ENCODE data around the gene SCGN. TPM values are rescaled to one million over a fixed set of nuclear protein-coding genes. Genes with fewer than 3 reads are reported as not detected.

The SCGN gene
- total RNA-seq, 2 experiments from 2014 or later, result not detected

DNA sequence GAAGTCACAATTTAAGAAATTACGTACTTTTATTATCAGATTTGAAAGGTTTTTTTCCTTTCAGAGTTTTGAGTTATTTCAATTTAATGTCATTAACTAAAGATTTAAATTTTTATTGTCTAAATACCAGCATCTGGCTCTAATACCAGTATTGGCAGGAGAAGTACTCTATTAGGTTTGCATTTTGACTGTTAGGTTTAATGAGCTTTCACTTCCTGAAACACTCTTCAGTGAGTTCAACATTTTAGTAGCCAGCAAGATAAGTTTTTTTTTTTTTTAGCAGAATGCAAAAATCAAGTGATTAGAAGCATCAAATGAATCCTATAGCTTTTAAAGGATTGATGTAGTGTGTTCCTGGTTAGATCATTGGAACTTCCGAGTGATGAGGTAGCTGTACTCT, 34.0 kb upstream of the SCGN start:
- POLR2A ChIA-PET, result no interaction called here
- H3K4me1 Mint-ChIP-seq (ENCODE audit: low read depth), result no peaks in the 10 kb centered on the region
- H3K9me3 Mint-ChIP-seq, result no peaks in the 10 kb centered on the region
- H3K27ac Mint-ChIP-seq, result no peak overlapping the region
- no peak for DNase-seq
- TF ChIP-seq, protein P1, sequence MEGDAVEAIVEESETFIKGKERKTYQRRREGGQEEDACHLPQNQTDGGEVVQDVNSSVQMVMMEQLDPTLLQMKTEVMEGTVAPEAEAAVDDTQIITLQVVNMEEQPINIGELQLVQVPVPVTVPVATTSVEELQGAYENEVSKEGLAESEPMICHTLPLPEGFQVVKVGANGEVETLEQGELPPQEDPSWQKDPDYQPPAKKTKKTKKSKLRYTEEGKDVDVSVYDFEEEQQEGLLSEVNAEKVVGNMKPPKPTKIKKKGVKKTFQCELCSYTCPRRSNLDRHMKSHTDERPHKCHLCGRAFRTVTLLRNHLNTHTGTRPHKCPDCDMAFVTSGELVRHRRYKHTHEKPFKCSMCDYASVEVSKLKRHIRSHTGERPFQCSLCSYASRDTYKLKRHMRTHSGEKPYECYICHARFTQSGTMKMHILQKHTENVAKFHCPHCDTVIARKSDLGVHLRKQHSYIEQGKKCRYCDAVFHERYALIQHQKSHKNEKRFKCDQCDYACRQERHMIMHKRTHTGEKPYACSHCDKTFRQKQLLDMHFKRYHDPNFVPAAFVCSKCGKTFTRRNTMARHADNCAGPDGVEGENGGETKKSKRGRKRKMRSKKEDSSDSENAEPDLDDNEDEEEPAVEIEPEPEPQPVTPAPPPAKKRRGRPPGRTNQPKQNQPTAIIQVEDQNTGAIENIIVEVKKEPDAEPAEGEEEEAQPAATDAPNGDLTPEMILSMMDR (IDR thresholded peaks at IDR 0.05), result no peak
- no peaks in the 10 kb centered on the region for H3K36me3 Mint-ChIP-seq (ENCODE audit: low read depth)
- no peak for ATAC-seq
- intact Hi-C loops (cut with micrococcal nuclease), result no loop called here
- CTCF ChIA-PET, result interaction anchor here (0.6 kb wide), 1 partner anchor 417 kb away, joined by 4 read pairs; no protein-coding TSS in a partner anchor
- H3K27me3 Mint-ChIP-seq, result no peaks in the 10 kb centered on the region
- no peak overlapping the region for H3K4me3 Mint-ChIP-seq

DNA sequence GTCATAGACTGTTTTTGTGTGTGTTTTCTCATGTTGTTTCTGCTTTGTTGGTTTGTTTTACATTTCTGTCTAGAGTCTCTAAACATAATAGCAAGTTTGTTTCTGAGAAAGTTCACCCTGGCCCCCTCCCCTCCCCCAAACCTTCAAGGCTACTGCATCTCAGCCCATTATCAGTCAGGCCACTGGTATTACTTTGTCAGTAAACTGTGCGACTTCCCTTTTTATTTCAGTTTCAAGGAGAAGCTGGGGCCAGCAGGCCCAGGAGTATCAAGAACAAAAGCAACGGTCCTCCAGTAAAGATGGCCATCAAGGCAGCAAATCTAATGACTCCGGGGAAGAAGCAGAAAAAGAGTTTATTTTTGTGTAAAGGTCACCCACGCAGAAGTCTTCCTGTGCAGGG, 32.8 kb upstream of the SCGN start:
- H3K36me3 Mint-ChIP-seq (ENCODE audit: low read depth), result no peaks in the 10 kb centered on the region
- H3K4me1 Mint-ChIP-seq (ENCODE audit: low read depth), result no peaks in the 10 kb centered on the region
- no peaks in the 10 kb centered on the region for H3K9me3 Mint-ChIP-seq
- no peak overlapping the region for H3K27ac Mint-ChIP-seq
- no peaks in the 10 kb centered on the region for H3K27me3 Mint-ChIP-seq
- POLR2A ChIA-PET, result no interaction called here
- intact Hi-C loops (cut with micrococcal nuclease), result no loop called here
- ATAC-seq, result no peak
- H3K4me3 Mint-ChIP-seq, result no peak overlapping the region
- no peak for DNase-seq
- TF ChIP-seq, protein P1 (IDR thresholded peaks at IDR 0.05), result no peak
- CTCF ChIA-PET, result interaction anchor here (1.0 kb wide), 1 partner anchor 308 kb away, joined by 3 read pairs; no protein-coding TSS in a partner anchor

DNA sequence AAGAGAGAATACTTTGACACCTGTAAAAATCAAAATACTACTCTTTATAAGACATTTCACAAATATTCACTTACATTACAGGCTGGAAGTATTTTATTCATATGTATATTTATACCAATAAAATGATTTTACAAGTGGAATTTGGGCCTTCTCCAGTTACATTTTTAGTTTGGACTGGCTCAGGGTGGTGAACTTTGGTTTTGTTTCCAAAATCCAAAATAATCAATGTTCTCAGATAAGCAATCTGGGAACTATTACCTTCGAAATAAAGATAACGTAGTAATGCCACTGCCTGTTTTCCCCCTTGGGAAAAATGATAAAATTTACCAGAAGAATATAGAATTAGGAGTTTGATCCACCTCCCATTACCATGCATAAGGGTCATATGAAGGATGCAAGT, 31.6 kb upstream of the SCGN start:
- ATAC-seq (no peak), DNase-seq (no peak)
- Mint-ChIP-seq H3K27ac (no peak overlapping the region), H3K36me3 (ENCODE audit: low read depth) (no peaks in the 10 kb centered on the region), H3K9me3 (no peaks in the 10 kb centered on the region), H3K27me3 (no peaks in the 10 kb centered on the region), H3K4me3 (no peak overlapping the region), H3K4me1 (ENCODE audit: low read depth) (no peaks in the 10 kb centered on the region)
- TF ChIP-seq, protein P1 (IDR thresholded peaks at IDR 0.05), result no peak
- ChIA-PET CTCF (interaction anchor here (1.0 kb wide), 1 partner anchor 307 kb away, joined by 3 read pairs; no protein-coding TSS in a partner anchor), POLR2A (no interaction called here)
- intact Hi-C loops (cut with micrococcal nuclease), result no loop called here

DNA sequence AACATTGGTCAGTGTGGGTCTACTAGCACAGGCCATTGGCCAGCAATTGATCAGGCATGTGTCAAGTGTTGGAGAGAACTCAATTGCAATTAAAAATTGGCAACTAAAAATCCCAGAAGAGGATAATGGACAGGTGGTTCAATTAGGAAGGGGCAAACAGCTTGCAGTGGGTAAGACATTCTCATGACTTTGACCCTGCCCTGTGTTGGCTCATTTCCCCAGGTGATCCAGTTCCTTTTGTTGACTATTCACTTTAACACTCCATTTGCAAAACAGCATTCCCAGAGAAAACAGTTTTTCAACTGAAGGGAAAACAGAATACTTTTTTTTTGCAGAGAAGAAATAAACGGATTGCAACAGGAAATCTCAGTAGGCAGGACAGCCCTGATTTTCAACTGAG, 28.9 kb upstream of the SCGN start:
- TF ChIP-seq, protein P1 (IDR thresholded peaks at IDR 0.05), result no peak
- no peaks in the 10 kb centered on the region for H3K36me3 Mint-ChIP-seq (ENCODE audit: low read depth)
- CTCF ChIA-PET, result no interaction called here

DNA sequence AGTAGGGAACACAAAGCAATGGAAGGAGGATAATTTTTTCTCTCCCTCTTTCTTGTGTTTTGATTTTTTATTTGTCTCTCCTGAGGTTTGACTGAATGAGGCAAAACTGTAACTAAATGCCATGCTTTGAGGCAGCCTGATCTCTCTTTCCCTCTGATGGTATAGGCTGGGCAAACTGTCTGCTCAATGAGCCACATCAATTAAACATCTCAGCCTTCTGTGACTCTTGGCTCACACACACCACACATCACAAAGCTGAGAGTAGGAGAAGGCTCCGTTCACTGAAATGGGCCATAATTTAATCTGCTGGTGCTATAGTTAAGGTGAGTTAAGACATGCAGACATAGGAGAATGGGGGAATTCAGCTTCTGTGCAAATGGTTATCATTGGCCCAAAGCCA, 28.1 kb upstream of the SCGN start:
- Mint-ChIP-seq H3K36me3 (ENCODE audit: low read depth) (no peaks in the 10 kb centered on the region), H3K9me3 (no peaks in the 10 kb centered on the region), H3K27me3 (peaks cover 1% of the 10 kb centered on the region), H3K4me1 (ENCODE audit: low read depth) (no peaks in the 10 kb centered on the region), H3K4me3 (no peak overlapping the region), H3K27ac (no peak overlapping the region)
- TF ChIP-seq, protein P1 (IDR thresholded peaks at IDR 0.05), result no peak
- intact Hi-C loops (cut with micrococcal nuclease), result no loop called here
- no peak for ATAC-seq
- CTCF ChIA-PET, result no interaction called here
- POLR2A ChIA-PET, result no interaction called here
- DNase-seq, result no peak

More for the DNA sequence above, 28.9 kb upstream of the SCGN start:
- intact Hi-C loops (cut with micrococcal nuclease), result no loop called here
- ATAC-seq, result no peak
- no peak for DNase-seq
- no peaks in the 10 kb centered on the region for H3K27me3 Mint-ChIP-seq
- POLR2A ChIA-PET, result no interaction called here
- no peaks in the 10 kb centered on the region for H3K4me1 Mint-ChIP-seq (ENCODE audit: low read depth)
- H3K27ac Mint-ChIP-seq, result no peak overlapping the region
- no peaks in the 10 kb centered on the region for H3K9me3 Mint-ChIP-seq
- H3K4me3 Mint-ChIP-seq, result no peak overlapping the region
